GM11168 (cell line): Measurements from ENCODE around the gene VPS18.
"Not testable (repeated sequence)": the region's sequence is repeated elsewhere in the genome, so short reads cannot be mapped to it uniquely, and the experiment has no call there.

ENCODE experiments used
- in situ Hi-C: fragments of 300-500 bp; cut with MboI; formaldehyde crosslinking; loops from one replicate; pipeline ENCODE4 v1.12.0; 2022; ENCODE audit warnings: low sequenced_read_pairs; ENCODE audit not compliant: unreplicated experiment

The VPS18 gene

GRCh38 chr15:40893733-40894680, at the start of gene VPS18:
TSS of gene VPS18 (plus strand) at chr15:40894450. CDS start at chr15:40894769, 319 bp downstream.
- in situ Hi-C loops = loop anchor here (5.0 kb wide), 1 partner anchor 37 kb away; no protein-coding TSS in a partner anchor

- in situ Hi-C loops = no loop called here
These were observed 49.6 kb upstream of the VPS18 start for GRCh38 chr15:40844696-40845030.

- in situ Hi-C loops = no loop called here
These were observed 49.2 kb upstream of the VPS18 start for GRCh38 chr15:40845036-40845435.

GRCh38 chr15:40845511-40846284, 48.6 kb upstream of the VPS18 start:
- in situ Hi-C loops = no loop called here

- in situ Hi-C loops = no loop called here
These were observed 47.4 kb upstream of the VPS18 start for GRCh38 chr15:40846841-40847222.

- in situ Hi-C loops = no loop called here
These were observed 46.9 kb upstream of the VPS18 start for GRCh38 chr15:40847223-40847961.

- in situ Hi-C loops = no loop called here
These were observed 43.6 kb upstream of the VPS18 start for GRCh38 chr15:40850576-40851112.

GRCh38 chr15:40852529-40852928, 41.7 kb upstream of the VPS18 start:
- in situ Hi-C loops = no loop called here

GRCh38 chr15:40853241-40853890, 40.9 kb upstream of the VPS18 start:
- in situ Hi-C loops = no loop called here

- in situ Hi-C loops = no loop called here
These were observed 40.1 kb upstream of the VPS18 start for GRCh38 chr15:40854161-40854560.

GRCh38 chr15:40855706-40856234, 38.5 kb upstream of the VPS18 start:
- in situ Hi-C loops = loop anchor here (5.0 kb wide), 1 partner anchor 37 kb away; the partner anchor contains the start of gene VPS18

GRCh38 chr15:40856746-40857145, 37.5 kb upstream of the VPS18 start:
- in situ Hi-C loops = loop anchor here (5.0 kb wide), 1 partner anchor 36 kb away; the partner anchor contains the start of gene VPS18

- in situ Hi-C loops = loop anchor here (5.0 kb wide), 1 partner anchor 35 kb away; the partner anchor contains the start of gene VPS18
These were observed 36.5 kb upstream of the VPS18 start for GRCh38 chr15:40857601-40858341.

- in situ Hi-C loops = loop anchor here (5.0 kb wide), 1 partner anchor 34 kb away; the partner anchor contains the start of gene VPS18
These were observed 35.5 kb upstream of the VPS18 start for GRCh38 chr15:40858706-40859105.

GRCh38 chr15:40859206-40859851, 34.9 kb upstream of the VPS18 start:
- in situ Hi-C loops = loop anchor here (5.0 kb wide), 1 partner anchor 33 kb away; the partner anchor contains the start of gene VPS18

- in situ Hi-C loops = not testable (repeated sequence)
These were observed 33.1 kb upstream of the VPS18 start for GRCh38 chr15:40861147-40861546.

GRCh38 chr15:40863660-40864270, 30.5 kb upstream of the VPS18 start:
- in situ Hi-C loops = no loop called here

GRCh38 chr15:40867199-40867598, 27.1 kb upstream of the VPS18 start:
- in situ Hi-C loops = no loop called here
